NT2/D1 (cell line): ENCODE data around the gene PPP1R14B.

Experiments
- DNase-seq: peaks from one replicate; pipeline ENCODE4 v3.0.0-alpha.2; 2011; ENCODE audit warnings: low read depth, low spot score
- H3K27me3 ChIP-seq: 2 replicates; pipeline ENCODE4 v1.6.0; 2011; ENCODE audit warnings: mild to moderate bottlenecking; ENCODE audit not compliant: insufficient read length, insufficient read depth
- H3K36me3 ChIP-seq: 2 replicates; pipeline ENCODE4 v1.6.1; 2011; ENCODE audit warnings: mild to moderate bottlenecking, low read length, mixed read lengths; ENCODE audit not compliant: insufficient read depth, insufficient read length
- H3K4me1 ChIP-seq: 2 replicates; pipeline ENCODE4 v1.5.1; 2011; ENCODE audit not compliant: insufficient read depth, insufficient read length
- H3K4me3 ChIP-seq: 2 replicates; pipeline ENCODE4 v1.5.1; 2011; ENCODE audit warnings: low read depth; ENCODE audit not compliant: insufficient read length
- H3K9ac ChIP-seq: 2 replicates; pipeline ENCODE4 v1.6.0; 2011; ENCODE audit warnings: low read depth; ENCODE audit not compliant: insufficient read length
- H3K9me3 ChIP-seq: 2 replicates; pipeline ENCODE4 v1.5.1; 2011; ENCODE audit warnings: mild to moderate bottlenecking, low read length; ENCODE audit not compliant: insufficient read depth
- SUZ12 ChIP-seq: IDR thresholded peaks from 2 replicates; pipeline ENCODE4 v1.6.1; 2011; ENCODE audit not compliant: insufficient read length, insufficient read depth; ENCODE audit errors: extremely low read depth
- YY1 ChIP-seq: IDR thresholded peaks from 2 replicates; pipeline ENCODE4 v1.6.1; 2011; ENCODE audit not compliant: insufficient read length, insufficient read depth
- ZNF274 ChIP-seq: IDR thresholded peaks from 2 replicates; pipeline ENCODE4 v1.6.1; 2011; ENCODE audit warnings: mild to moderate bottlenecking, low read depth, low read length

PPP1R14B gene

GRCh38 chr11:64291262-64291751 lies 44.6 kb upstream of the PPP1R14B start, which contains the start of gene KCNK4:
Gene KCNK4, plus strand, starts transcription at chr11:64291302. Its CDS starts 1,717 bp downstream, at chr11:64293019.
- no peak for DNase-seq
- H3K27me3 ChIP-seq = peaks cover 73% of the 10 kb centered on the region

GRCh38 chr11:64290352-64291261 lies 43.9 kb upstream of the PPP1R14B start:
- TF ChIP-seq ZNF274 = no peak
- TF ChIP-seq SUZ12 = no peak
- TF ChIP-seq YY1 = no peak
- no peak overlapping the region for H3K4me3 ChIP-seq
- peaks cover 13% of the 10 kb centered on the region for H3K36me3 ChIP-seq
- peaks cover 66% of the 10 kb centered on the region for H3K27me3 ChIP-seq
- H3K9ac ChIP-seq = peak overlapping the region; percentile 26
- no peaks in the 10 kb centered on the region for H3K9me3 ChIP-seq
- H3K4me1 ChIP-seq = peaks cover 8% of the 10 kb centered on the region
- no peak for DNase-seq

More at GRCh38 chr11:64291262-64291751, 44.6 kb upstream of the PPP1R14B start, which contains the start of gene KCNK4:
- Histone ChIP-seq H3K4me3 (peak within 1 kb of the TSS; percentile 65), H3K36me3 (peaks cover 13% of the 10 kb centered on the region), H3K9ac (peak within 1 kb of the TSS; percentile 71), H3K9me3 (no peaks in the 10 kb centered on the region), H3K4me1 (peaks cover 8% of the 10 kb centered on the region)
- TF ChIP-seq ZNF274 (no peak), SUZ12 (peak; percentile 88)

GRCh38 chr11:64289002-64289564 lies 42.3 kb upstream of the PPP1R14B start:
- Histone ChIP-seq H3K9me3 (no peaks in the 10 kb centered on the region), H3K36me3 (peaks cover 13% of the 10 kb centered on the region), H3K27me3 (peaks cover 51% of the 10 kb centered on the region), H3K4me1 (peaks cover 11% of the 10 kb centered on the region), H3K9ac (no peak overlapping the region), H3K4me3 (no peak overlapping the region)
- TF ChIP-seq ZNF274 (no peak), SUZ12 (no peak), YY1 (no peak)
- DNase-seq = no peak

- Histone ChIP-seq H3K4me3 (no peak overlapping the region), H3K27me3 (peaks cover 44% of the 10 kb centered on the region), H3K4me1 (peaks cover 11% of the 10 kb centered on the region), H3K9ac (no peak overlapping the region), H3K36me3 (peaks cover 13% of the 10 kb centered on the region), H3K9me3 (no peaks in the 10 kb centered on the region)
- TF ChIP-seq ZNF274 = no peak
- TF ChIP-seq YY1 = no peak
- TF ChIP-seq SUZ12 = no peak
- no peak for DNase-seq
Measured at GRCh38 chr11:64288353-64288750, 41.6 kb upstream of the PPP1R14B start.

GRCh38 chr11:64287676-64288352 lies 41.1 kb upstream of the PPP1R14B start:
- H3K4me3 ChIP-seq = no peak overlapping the region
- peaks cover 13% of the 10 kb centered on the region for H3K36me3 ChIP-seq
- H3K9me3 ChIP-seq = no peaks in the 10 kb centered on the region
- H3K4me1 ChIP-seq = peaks cover 11% of the 10 kb centered on the region
- peaks cover 38% of the 10 kb centered on the region for H3K27me3 ChIP-seq
- DNase-seq = no peak
- no peak for TF ChIP-seq SUZ12
- no peak for TF ChIP-seq YY1
- TF ChIP-seq ZNF274 = no peak
- H3K9ac ChIP-seq = no peak overlapping the region

GRCh38 chr11:64286801-64287159 lies 40.0 kb upstream of the PPP1R14B start:
- Histone ChIP-seq H3K9ac (no peak overlapping the region), H3K4me1 (peaks cover 6% of the 10 kb centered on the region), H3K4me3 (no peak overlapping the region), H3K36me3 (peaks cover 20% of the 10 kb centered on the region), H3K27me3 (peaks cover 28% of the 10 kb centered on the region), H3K9me3 (no peaks in the 10 kb centered on the region)
- no peak for TF ChIP-seq ZNF274
- no peak for TF ChIP-seq YY1
- TF ChIP-seq SUZ12 = no peak
- DNase-seq = no peak
